ENCODE measurements around the gene TPRX2. TPM values are rescaled to one million over a fixed set of nuclear protein-coding genes. Genes with fewer than 3 reads are reported as not detected.
"Not testable (repeated sequence)": the region's sequence is repeated elsewhere in the genome, so short reads cannot be mapped to it uniquely, and the experiment has no call there.

TPRX2 gene
- total RNA-seq = not detected

- ATAC-seq (replicated peaks); H3K9me3 Mint-ChIP-seq; H3K27ac Mint-ChIP-seq; H3K36me3 Mint-ChIP-seq (ENCODE audit: low read depth); H3K4me3 Mint-ChIP-seq; H3K4me1 Mint-ChIP-seq: not testable (repeated sequence)
- H3K27me3 Mint-ChIP-seq = peaks cover 11% of the 10 kb centered on the region
Measured at GRCh38 chr19:47858646-47859285, at the start of gene TPRX2. Gene TPRX2 (plus strand): TSS chr19:47859235. CDS start chr19:47859247, 12 bp downstream.

GRCh38 chr19:47813304-47813994, 45.6 kb upstream of the TPRX2 start:
- no peak overlapping the region for H3K27ac Mint-ChIP-seq
- H3K9me3 Mint-ChIP-seq = no peaks in the 10 kb centered on the region
- peaks cover 12% of the 10 kb centered on the region for H3K27me3 Mint-ChIP-seq
- peak; percentile 89 for ATAC-seq (replicated peaks)
- H3K4me3 Mint-ChIP-seq = no peak overlapping the region
- H3K36me3 Mint-ChIP-seq (ENCODE audit: low read depth) = no peaks in the 10 kb centered on the region
- H3K4me1 Mint-ChIP-seq = no peaks in the 10 kb centered on the region

GRCh38 chr19:47813995-47814328, 45.1 kb upstream of the TPRX2 start:
- Mint-ChIP-seq H3K27me3 (peaks cover 18% of the 10 kb centered on the region), H3K4me3 (no peak overlapping the region), H3K27ac (no peak overlapping the region), H3K9me3 (no peaks in the 10 kb centered on the region), H3K4me1 (no peaks in the 10 kb centered on the region), H3K36me3 (ENCODE audit: low read depth) (no peaks in the 10 kb centered on the region)
- ATAC-seq (replicated peaks) = no peak

DNA sequence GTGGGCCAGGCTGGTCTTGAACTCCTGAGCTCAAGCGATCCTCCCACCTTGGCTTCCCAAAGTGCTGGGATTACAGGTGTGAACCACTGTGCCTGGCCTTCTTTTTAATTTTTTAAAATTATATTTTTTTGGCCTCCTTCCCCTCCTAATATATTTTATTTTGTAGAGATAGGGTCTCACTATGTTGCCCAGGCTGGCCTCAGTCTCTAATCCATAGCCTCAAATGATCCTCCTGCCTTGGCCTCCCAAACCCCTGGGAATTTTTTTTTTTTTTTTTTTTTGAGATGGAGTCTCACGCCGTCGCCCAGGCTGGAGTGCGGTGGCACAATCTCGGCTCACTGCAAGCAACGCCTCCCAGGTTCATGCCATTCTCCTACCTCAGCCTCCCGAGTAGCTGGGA, 42.8 kb upstream of the TPRX2 start:
- H3K36me3 Mint-ChIP-seq (ENCODE audit: low read depth); H3K9me3 Mint-ChIP-seq; H3K4me3 Mint-ChIP-seq; ATAC-seq (replicated peaks); H3K27ac Mint-ChIP-seq; H3K4me1 Mint-ChIP-seq: not testable (repeated sequence)
- H3K27me3 Mint-ChIP-seq = peaks cover 34% of the 10 kb centered on the region

- ATAC-seq (replicated peaks) = not testable (repeated sequence)
Measured at GRCh38 chr19:47818221-47818620, 40.8 kb upstream of the TPRX2 start.

GRCh38 chr19:47819858-47820257, 39.2 kb upstream of the TPRX2 start:
- no peak for ATAC-seq (replicated peaks)
- peaks cover 43% of the 10 kb centered on the region for H3K27me3 Mint-ChIP-seq
- no peaks in the 10 kb centered on the region for H3K4me1 Mint-ChIP-seq
- H3K9me3 Mint-ChIP-seq = no peaks in the 10 kb centered on the region
- no peak overlapping the region for H3K27ac Mint-ChIP-seq
- H3K36me3 Mint-ChIP-seq (ENCODE audit: low read depth) = no peaks in the 10 kb centered on the region
- H3K4me3 Mint-ChIP-seq = peak overlapping the region; percentile 26

More at GRCh38 chr19:47818221-47818620, 40.8 kb upstream of the TPRX2 start:
- not testable (repeated sequence) for H3K4me3 Mint-ChIP-seq; H3K36me3 Mint-ChIP-seq (ENCODE audit: low read depth); H3K4me1 Mint-ChIP-seq; H3K27ac Mint-ChIP-seq; H3K9me3 Mint-ChIP-seq
- peaks cover 43% of the 10 kb centered on the region for H3K27me3 Mint-ChIP-seq

- no peaks in the 10 kb centered on the region for H3K9me3 Mint-ChIP-seq
- no peaks in the 10 kb centered on the region for H3K36me3 Mint-ChIP-seq (ENCODE audit: low read depth)
- no peaks in the 10 kb centered on the region for H3K4me1 Mint-ChIP-seq
- H3K4me3 Mint-ChIP-seq = peak overlapping the region; percentile 26
- no peak for ATAC-seq (replicated peaks)
- no peak overlapping the region for H3K27ac Mint-ChIP-seq
- peaks cover 43% of the 10 kb centered on the region for H3K27me3 Mint-ChIP-seq
Measured at GRCh38 chr19:47820410-47820809, 38.6 kb upstream of the TPRX2 start.

GRCh38 chr19:47821460-47822020, 37.5 kb upstream of the TPRX2 start, which contains the start of gene CRX:
Gene CRX (plus strand): TSS chr19:47821937. CDS start chr19:47834444, 12,507 bp downstream.
- ATAC-seq (replicated peaks) = no peak
- Mint-ChIP-seq H3K36me3 (ENCODE audit: low read depth) (no peaks in the 10 kb centered on the region), H3K27ac (no peak within 1 kb of the TSS), H3K4me3 (no peak within 1 kb of the TSS), H3K9me3 (no peaks in the 10 kb centered on the region), H3K27me3 (peaks cover 43% of the 10 kb centered on the region), H3K4me1 (no peaks in the 10 kb centered on the region)

GRCh38 chr19:47824396-47824795, 34.6 kb upstream of the TPRX2 start:
- no peaks in the 10 kb centered on the region for H3K4me1 Mint-ChIP-seq
- peaks cover 38% of the 10 kb centered on the region for H3K27me3 Mint-ChIP-seq
- H3K4me3 Mint-ChIP-seq = no peak overlapping the region
- no peak for ATAC-seq (replicated peaks)
- no peaks in the 10 kb centered on the region for H3K36me3 Mint-ChIP-seq (ENCODE audit: low read depth)
- H3K27ac Mint-ChIP-seq = no peak overlapping the region
- H3K9me3 Mint-ChIP-seq = no peaks in the 10 kb centered on the region

- ATAC-seq (replicated peaks) = no peak
- H3K4me3 Mint-ChIP-seq = no peak overlapping the region
- no peaks in the 10 kb centered on the region for H3K36me3 Mint-ChIP-seq (ENCODE audit: low read depth)
- H3K27me3 Mint-ChIP-seq = peaks cover 19% of the 10 kb centered on the region
- H3K9me3 Mint-ChIP-seq = no peaks in the 10 kb centered on the region
- no peaks in the 10 kb centered on the region for H3K4me1 Mint-ChIP-seq
- no peak overlapping the region for H3K27ac Mint-ChIP-seq
Measured at GRCh38 chr19:47826800-47827199, 32.2 kb upstream of the TPRX2 start.

DNA sequence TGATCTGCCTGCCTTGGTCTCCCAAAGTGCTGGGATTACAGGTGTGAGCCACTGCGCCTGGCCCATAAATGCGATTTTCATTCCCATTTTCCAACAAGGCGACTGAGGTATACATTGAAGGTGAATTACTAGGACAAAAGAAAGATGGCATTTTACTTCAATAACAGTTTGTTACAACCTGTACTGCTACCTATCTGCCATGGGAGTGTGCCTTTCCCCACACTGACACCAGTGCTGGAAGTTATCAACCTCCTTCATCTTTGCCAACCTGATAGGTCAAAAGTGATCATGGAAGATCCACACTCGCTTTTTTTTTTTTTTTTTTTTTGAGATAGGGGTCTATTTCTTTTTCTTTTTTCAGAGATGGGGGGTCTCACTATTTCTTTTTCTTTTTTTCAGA, 26.3 kb upstream of the TPRX2 start:
- no peaks in the 10 kb centered on the region for H3K36me3 Mint-ChIP-seq (ENCODE audit: low read depth)
- peaks cover 7% of the 10 kb centered on the region for H3K27me3 Mint-ChIP-seq
- ATAC-seq (replicated peaks) = no peak
- no peaks in the 10 kb centered on the region for H3K9me3 Mint-ChIP-seq
- no peaks in the 10 kb centered on the region for H3K4me1 Mint-ChIP-seq
- H3K27ac Mint-ChIP-seq = no peak overlapping the region
- H3K4me3 Mint-ChIP-seq = no peak overlapping the region

GRCh38 chr19:47836038-47836437, 23.0 kb upstream of the TPRX2 start:
- ATAC-seq (replicated peaks) = no peak
- no peaks in the 10 kb centered on the region for H3K4me1 Mint-ChIP-seq
- no peak overlapping the region for H3K27ac Mint-ChIP-seq
- H3K4me3 Mint-ChIP-seq = no peak overlapping the region
- H3K27me3 Mint-ChIP-seq = no peaks in the 10 kb centered on the region
- H3K9me3 Mint-ChIP-seq = no peaks in the 10 kb centered on the region
- no peaks in the 10 kb centered on the region for H3K36me3 Mint-ChIP-seq (ENCODE audit: low read depth)

GRCh38 chr19:47839411-47839810, 19.6 kb upstream of the TPRX2 start:
- H3K9me3 Mint-ChIP-seq = no peaks in the 10 kb centered on the region
- no peaks in the 10 kb centered on the region for H3K36me3 Mint-ChIP-seq (ENCODE audit: low read depth)
- ATAC-seq (replicated peaks) = no peak
- H3K27me3 Mint-ChIP-seq = peaks cover 14% of the 10 kb centered on the region
- H3K4me3 Mint-ChIP-seq = no peak overlapping the region
- no peak overlapping the region for H3K27ac Mint-ChIP-seq
- H3K4me1 Mint-ChIP-seq = peaks cover 5% of the 10 kb centered on the region

DNA sequence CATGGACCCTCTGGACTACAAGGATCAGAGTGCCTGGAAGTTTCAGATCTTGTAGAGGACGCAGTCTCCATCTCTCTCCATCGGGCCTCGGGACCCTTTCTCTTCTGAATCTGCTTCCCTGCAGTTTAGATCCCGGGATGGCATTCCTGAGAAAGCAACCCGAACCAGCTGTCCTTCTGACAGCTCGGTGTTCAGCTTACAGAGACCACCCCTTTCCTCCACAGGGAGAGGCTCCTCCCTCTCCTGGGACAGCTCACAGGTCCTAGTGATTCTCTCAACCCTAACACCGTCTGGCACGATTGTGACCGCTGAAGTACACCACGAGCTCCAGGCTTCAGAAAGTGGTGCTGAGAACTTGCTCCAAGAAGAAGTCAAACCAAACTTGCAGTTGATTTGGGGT, 19.1 kb upstream of the TPRX2 start:
- peaks cover 5% of the 10 kb centered on the region for H3K4me1 Mint-ChIP-seq
- no peaks in the 10 kb centered on the region for H3K9me3 Mint-ChIP-seq
- no peak overlapping the region for H3K4me3 Mint-ChIP-seq

GRCh38 chr19:47842941-47843340, 16.1 kb upstream of the TPRX2 start:
- ATAC-seq (replicated peaks) = no peak
- H3K4me1 Mint-ChIP-seq = peaks cover 5% of the 10 kb centered on the region
- H3K27me3 Mint-ChIP-seq = peaks cover 19% of the 10 kb centered on the region
- H3K9me3 Mint-ChIP-seq = no peaks in the 10 kb centered on the region
- H3K4me3 Mint-ChIP-seq = no peak overlapping the region
- H3K36me3 Mint-ChIP-seq (ENCODE audit: low read depth) = no peaks in the 10 kb centered on the region
- no peak overlapping the region for H3K27ac Mint-ChIP-seq

More for the DNA sequence above, 19.1 kb upstream of the TPRX2 start:
- H3K27me3 Mint-ChIP-seq = peaks cover 14% of the 10 kb centered on the region
- no peak for ATAC-seq (replicated peaks)
- H3K27ac Mint-ChIP-seq = no peak overlapping the region
- H3K36me3 Mint-ChIP-seq (ENCODE audit: low read depth) = no peaks in the 10 kb centered on the region

Data from activated T-helper 17 cell treated with anti-CD3 and anti-CD28 coated beads, Interleukin-2, amount 50 U/mL, for 72 hours (primary cell).